Hematopoietic multipotent progenitor cell treated with erythropoietin and hydrocortisone succinate and interleukin-3 and kit ligand, for 17 days (in vitro differentiated cells): ENCODE measurements around the gene NUCB1.
A peak's percentile ranks its signal among the peaks of the same experiment; 100 is the strongest.
"Not testable (repeated sequence)": the region's sequence is repeated elsewhere in the genome, so short reads cannot be mapped to it uniquely, and the experiment has no call there.

ENCODE experiments used
- DNase-seq: peaks from one replicate; pipeline ENCODE4 v3.0.0-alpha.2; 2015; ENCODE audit warnings: low spot score

The NUCB1 gene

GRCh38 chr19:48899781-48900476, at the start of gene NUCB1:
Gene NUCB1, plus strand, starts transcription at chr19:48900312. Its CDS starts 485 bp downstream, at chr19:48900797.
- peak; percentile 99 for DNase-seq

DNA sequence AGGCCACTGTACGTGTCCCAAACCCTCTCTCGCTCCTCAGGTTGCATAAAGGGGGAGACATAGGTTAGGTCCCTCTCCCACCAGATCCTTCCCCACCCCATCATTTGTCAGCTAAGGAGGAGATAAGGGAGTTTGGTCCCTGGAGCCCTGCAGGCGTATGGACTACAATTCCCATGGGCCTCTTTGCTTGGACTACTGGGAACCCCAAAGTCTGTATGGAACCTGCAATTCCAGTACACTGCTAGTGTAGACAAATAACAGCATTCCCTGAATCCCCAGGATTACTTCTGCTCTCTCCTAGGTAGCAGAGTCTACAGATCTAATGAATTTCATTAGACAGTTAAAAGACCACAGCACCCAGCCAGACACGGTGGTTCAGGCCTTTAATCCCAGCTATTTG, 47.8 kb upstream of the NUCB1 start:
- no peak for DNase-seq

DNA sequence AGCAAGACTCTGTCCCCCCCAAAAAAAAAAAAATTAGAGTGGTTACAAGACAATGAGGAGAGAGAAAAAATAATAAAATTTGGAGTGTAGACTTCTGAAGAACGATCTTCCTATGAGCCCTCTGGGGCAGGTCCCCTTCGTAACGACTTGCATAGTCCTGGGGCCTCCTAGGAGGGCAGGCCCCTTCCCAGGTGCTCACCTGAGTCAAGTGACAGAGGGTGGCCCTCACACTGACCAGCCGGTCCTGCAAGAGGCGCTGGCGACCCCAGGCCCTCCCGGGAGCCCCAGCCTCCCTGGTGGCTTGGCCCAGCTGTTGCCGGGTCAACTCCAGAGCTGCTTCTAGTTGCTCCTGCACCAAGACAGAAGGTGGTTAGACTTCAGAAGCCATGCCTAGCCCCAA, 46.6 kb upstream of the NUCB1 start:
- DNase-seq = no peak

DNA sequence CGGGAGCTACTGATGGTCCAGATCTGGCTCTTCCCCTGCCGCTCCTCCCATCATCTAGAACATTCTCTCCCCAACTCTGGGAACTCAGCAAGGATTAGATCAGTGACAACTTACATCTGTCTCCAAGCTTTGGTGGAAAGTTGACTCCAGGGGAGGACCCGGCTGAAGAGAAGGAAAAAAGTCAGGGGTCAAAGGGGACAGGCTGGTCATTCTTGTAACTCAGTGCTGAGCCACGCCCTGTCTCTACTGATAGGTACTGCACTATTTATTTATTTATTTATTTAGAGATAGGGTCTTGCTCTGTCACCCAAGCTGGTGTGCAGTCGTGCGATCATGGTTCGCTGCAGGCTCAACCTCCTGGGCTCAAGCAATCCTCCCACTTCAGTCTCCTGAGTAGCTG, 46.0 kb upstream of the NUCB1 start:
- no peak for DNase-seq

- DNase-seq = no peak
Observed at GRCh38 chr19:48856921-48857320, 43.2 kb upstream of the NUCB1 start.

DNA sequence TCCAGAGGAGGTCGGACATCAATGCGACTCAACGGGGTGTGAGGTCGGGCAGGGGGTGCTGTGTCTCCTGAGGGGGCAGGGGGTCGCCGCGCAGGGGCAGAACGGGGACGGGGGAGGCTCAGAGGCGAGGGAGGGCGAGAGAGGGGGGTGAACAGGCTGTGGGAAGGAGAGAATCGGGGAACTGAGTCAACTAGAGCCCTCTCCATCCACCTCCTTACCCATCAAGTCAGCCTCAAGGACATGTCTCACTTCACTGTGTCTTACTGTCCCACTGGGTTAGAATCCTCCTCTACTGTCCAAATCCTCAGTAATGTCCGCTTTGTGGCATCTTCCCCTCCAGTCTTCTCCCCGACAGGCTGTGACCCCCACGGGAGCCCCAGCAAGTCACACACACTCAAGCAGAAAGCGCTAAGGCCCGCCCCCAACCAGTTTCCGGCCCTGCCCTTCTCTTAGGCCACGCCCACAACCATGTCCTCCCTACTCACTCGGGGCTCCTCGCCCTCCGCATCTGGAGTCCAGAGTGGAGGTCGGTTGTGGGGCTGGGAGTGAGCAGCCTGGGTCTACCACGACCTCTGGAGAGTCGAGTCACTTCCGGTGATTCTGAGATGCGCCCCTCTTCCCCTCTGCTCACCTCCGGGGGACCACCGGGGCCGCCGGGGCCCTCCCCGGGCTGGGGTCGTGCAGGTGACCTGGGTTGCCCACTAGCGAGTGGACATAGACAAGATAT, 41.0 kb upstream of the NUCB1 start:
- peak; percentile 80 for DNase-seq

DNA sequence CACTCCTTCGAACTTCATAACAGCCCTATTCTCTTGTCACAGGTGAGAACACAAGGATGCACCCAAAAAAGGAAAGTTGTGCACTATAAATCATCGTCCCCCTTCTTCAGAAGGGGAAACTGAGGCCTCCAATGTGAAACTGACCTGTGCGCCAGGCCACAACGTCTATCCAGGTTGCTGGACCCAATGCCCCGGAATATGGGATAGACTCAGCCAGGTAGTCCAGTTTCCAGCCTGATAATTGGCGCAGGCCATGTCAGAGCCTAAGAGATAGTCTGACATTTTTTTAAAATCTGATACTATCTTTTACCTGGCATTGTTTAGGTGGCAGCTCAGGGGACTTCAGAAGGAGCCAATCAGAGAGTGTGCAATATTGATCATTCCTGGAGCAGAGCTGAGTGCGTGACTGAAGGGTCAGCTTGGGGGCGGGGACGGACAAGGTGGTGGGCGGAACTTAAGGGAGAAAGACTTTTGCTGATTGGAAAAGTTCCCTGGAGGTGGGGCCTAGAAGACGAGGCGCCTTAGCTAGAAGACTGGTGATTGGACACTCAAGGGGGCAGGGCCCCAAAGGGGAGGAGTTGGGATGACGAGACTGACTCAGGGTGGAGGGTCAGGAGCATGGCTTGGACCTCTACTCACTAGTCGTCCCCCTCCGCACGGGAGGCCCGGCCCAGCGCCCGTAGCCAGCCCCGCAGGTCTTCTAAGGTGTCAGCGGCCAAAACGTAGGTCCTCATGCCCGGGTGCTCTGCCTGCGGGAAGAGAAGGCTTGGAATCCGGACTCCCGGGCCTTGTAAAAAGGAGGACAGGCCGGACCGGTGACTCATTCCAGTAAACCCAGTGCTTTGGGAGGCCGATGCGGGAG, 40.2 kb upstream of the NUCB1 start:
- peak; percentile 60 for DNase-seq

GRCh38 chr19:48861313-48861712, 38.8 kb upstream of the NUCB1 start:
- no peak for DNase-seq

DNA sequence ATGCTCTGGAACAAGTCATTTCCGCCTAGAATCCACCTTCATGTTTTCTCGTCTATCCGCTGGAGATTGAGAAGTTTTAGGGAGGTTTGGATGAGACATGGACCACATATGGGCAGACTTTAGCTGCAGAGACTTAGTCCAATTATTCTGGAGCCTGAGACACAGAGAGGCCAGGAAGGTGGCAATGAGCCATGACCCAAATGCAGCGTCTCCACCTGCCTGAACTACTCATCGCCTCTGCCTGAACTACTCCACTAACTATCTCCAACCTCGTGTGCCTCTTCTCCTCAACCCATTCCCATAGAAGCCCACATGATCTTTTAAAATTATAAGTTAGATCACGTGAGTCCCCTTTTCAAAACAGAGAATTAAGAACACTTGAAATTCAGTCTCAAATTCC, 37.3 kb upstream of the NUCB1 start:
- no peak for DNase-seq

GRCh38 chr19:48866692-48867091, 33.4 kb upstream of the NUCB1 start:
- DNase-seq = peak; percentile 16

- DNase-seq = peak; percentile 50
Observed at GRCh38 chr19:48867123-48867745, 32.9 kb upstream of the NUCB1 start.

GRCh38 chr19:48867746-48868113, 32.4 kb upstream of the NUCB1 start:
- DNase-seq = no peak

GRCh38 chr19:48868114-48868886, 31.8 kb upstream of the NUCB1 start, which contains the start of gene PLEKHA4:
Gene PLEKHA4, minus strand, starts transcription at chr19:48868617. Its CDS starts 997 bp downstream, at chr19:48867620.
- DNase-seq = no peak

DNA sequence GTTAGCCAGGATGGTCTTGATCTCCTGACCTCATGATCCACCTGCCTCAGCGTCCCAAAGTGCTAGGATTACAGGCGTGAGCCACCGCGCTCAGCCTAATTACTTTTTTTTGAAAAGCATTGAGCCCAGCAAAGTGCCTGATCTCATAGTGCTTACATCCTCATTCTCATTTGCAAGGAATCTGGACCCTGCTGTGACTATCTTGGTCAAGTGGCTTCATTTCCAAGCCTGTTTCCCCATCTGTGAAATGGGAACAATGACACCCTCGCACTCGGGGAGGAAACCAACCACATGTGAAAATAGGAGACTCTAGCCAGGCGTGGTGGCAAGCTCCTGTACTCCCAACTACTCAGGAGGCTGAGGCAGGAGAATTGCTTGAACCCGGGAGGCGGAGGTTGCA, 30.1 kb upstream of the NUCB1 start:
- DNase-seq = no peak

GRCh38 chr19:48871471-48872181, 28.5 kb upstream of the NUCB1 start:
- DNase-seq = not testable (repeated sequence)

GRCh38 chr19:48872182-48872883, 27.8 kb upstream of the NUCB1 start, which contains the start of gene PPP1R15A:
Gene PPP1R15A, plus strand, starts transcription at chr19:48872421. Its CDS starts 813 bp downstream, at chr19:48873234.
- DNase-seq = peak; percentile 100

- peak; percentile 93 for DNase-seq
Observed at GRCh38 chr19:48872884-48873475, 27.1 kb upstream of the NUCB1 start.

DNA sequence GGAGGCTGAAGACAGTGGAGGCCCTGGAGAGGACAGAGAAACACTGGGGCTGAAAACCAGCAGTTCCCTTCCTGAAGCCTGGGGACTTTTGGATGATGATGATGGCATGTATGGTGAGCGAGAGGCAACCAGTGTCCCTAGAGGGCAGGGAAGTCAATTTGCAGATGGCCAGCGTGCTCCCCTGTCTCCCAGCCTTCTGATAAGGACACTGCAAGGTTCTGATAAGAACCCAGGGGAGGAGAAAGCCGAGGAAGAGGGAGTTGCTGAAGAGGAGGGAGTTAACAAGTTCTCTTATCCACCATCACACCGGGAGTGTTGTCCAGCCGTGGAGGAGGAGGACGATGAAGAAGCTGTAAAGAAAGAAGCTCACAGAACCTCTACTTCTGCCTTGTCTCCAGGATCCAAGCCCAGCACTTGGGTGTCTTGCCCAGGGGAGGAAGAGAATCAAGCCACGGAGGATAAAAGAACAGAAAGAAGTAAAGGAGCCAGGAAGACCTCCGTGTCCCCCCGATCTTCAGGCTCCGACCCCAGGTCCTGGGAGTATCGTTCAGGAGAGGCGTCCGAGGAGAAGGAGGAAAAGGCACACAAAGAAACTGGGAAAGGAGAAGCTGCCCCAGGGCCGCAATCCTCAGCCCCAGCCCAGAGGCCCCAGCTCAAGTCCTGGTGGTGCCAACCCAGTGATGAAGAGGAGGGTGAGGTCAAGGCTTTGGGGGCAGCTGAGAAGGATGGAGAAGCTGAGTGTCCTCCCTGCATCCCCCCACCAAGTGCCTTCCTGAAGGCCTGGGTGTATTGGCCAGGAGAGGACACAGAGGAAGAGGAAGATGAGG, 26.4 kb upstream of the NUCB1 start:
- DNase-seq = peak; percentile 96
